H9 (cell line): Measurements from ENCODE around the gene MAST4. TPM values are rescaled to one million over a fixed set of nuclear protein-coding genes. Genes with fewer than 3 reads are reported as not detected.

Experiments
- DNase-seq: peaks from one replicate; pipeline ENCODE4 v3.0.0-alpha.2; 2017
- H2AFZ ChIP-seq: one replicate; pipeline ENCODE4 v1.6.1; 2013; ENCODE audit warnings: mild to moderate bottlenecking, low read length, control low read depth, moderate library complexity
- H2AK5ac ChIP-seq: 2 replicates; pipeline ENCODE4 v1.6.1; 2013; ENCODE audit warnings: low read length, control low read depth, mixed read lengths; ENCODE audit not compliant: insufficient read length
- H2BK120ac ChIP-seq: one replicate; pipeline ENCODE4 v1.6.1; 2013; ENCODE audit warnings: low read depth, mild to moderate bottlenecking, low read length, control low read depth, inconsistent platforms; ENCODE audit not compliant: poor library complexity, severe bottlenecking
- H2BK12ac ChIP-seq: 2 replicates; pipeline ENCODE4 v1.6.1; 2013; ENCODE audit warnings: low read length, control low read depth, mixed read lengths, low read depth; ENCODE audit not compliant: insufficient read length
- H2BK15ac ChIP-seq: 2 replicates; pipeline ENCODE4 v1.6.1; 2013; ENCODE audit warnings: low read depth, low read length, control low read depth
- H2BK20ac ChIP-seq: one replicate; pipeline ENCODE4 v1.6.1; 2013; ENCODE audit warnings: low read depth, mild to moderate bottlenecking, low read length, control low read depth, inconsistent platforms; ENCODE audit not compliant: poor library complexity, severe bottlenecking
- H2BK5ac ChIP-seq: 2 replicates; pipeline ENCODE4 v1.6.1; 2013; ENCODE audit warnings: low read length, control low read depth, mixed read lengths; ENCODE audit not compliant: insufficient read length
- H3K14ac ChIP-seq: 2 replicates; pipeline ENCODE4 v1.6.1; 2013; ENCODE audit warnings: low read length, control low read depth; ENCODE audit not compliant: insufficient read depth
- H3K18ac ChIP-seq: 2 replicates; pipeline ENCODE4 v1.6.1; 2013; ENCODE audit warnings: low read depth, mild to moderate bottlenecking, mixed read lengths, low read length, control low read depth; ENCODE audit not compliant: insufficient read length
- H3K23ac ChIP-seq: 2 replicates; pipeline ENCODE4 v1.6.1; 2013; ENCODE audit warnings: low read length, control low read depth, mixed read lengths, low read depth; ENCODE audit not compliant: insufficient read length
- H3K23me2 ChIP-seq: 2 replicates; pipeline ENCODE4 v1.6.1; 2013; ENCODE audit warnings: low read depth, mild to moderate bottlenecking, mixed read lengths, low read length, control low read depth; ENCODE audit not compliant: insufficient read length, poor library complexity, severe bottlenecking
- H3K27ac ChIP-seq: 2 replicates; pipeline ENCODE4 v1.5.1; 2013; ENCODE audit warnings: low read length, control low read depth, mixed read lengths, low read depth; ENCODE audit not compliant: insufficient read length
- H3K27me3 ChIP-seq: 2 replicates; pipeline ENCODE4 v1.6.1; 2013; ENCODE audit warnings: low read length, control low read depth, inconsistent platforms; ENCODE audit not compliant: insufficient read depth
- H3K4ac ChIP-seq: 2 replicates; pipeline ENCODE4 v1.6.1; 2013; ENCODE audit warnings: low read depth, mild to moderate bottlenecking, control low read depth, inconsistent platforms, low read length, moderate library complexity
- H3K4me1 ChIP-seq: 2 replicates; pipeline ENCODE4 v1.6.1; 2013; ENCODE audit warnings: low read length, control low read depth, inconsistent platforms; ENCODE audit not compliant: insufficient read depth
- H3K4me2 ChIP-seq: 2 replicates; pipeline ENCODE4 v1.6.1; 2013; ENCODE audit warnings: low read length, control low read depth, mixed read lengths; ENCODE audit not compliant: insufficient read length, insufficient read depth
- H3K56ac ChIP-seq: 2 replicates; pipeline ENCODE4 v1.6.1; 2013; ENCODE audit warnings: low read depth, mild to moderate bottlenecking, mixed read lengths, low read length, control low read depth; ENCODE audit not compliant: insufficient read length
- H3K79me1 ChIP-seq: 2 replicates; pipeline ENCODE4 v1.6.1; 2013; ENCODE audit warnings: low read depth, mild to moderate bottlenecking, moderate library complexity, low read length, control low read depth, inconsistent platforms; ENCODE audit not compliant: insufficient read depth, poor library complexity, severe bottlenecking
- H3K79me2 ChIP-seq: 2 replicates; pipeline ENCODE4 v1.6.1; 2013; ENCODE audit warnings: low read length, control low read depth, inconsistent platforms; ENCODE audit not compliant: insufficient read depth
- H3K9ac ChIP-seq: 2 replicates; pipeline ENCODE4 v1.6.1; 2013; ENCODE audit warnings: low read length, control low read depth, mixed read lengths; ENCODE audit not compliant: insufficient read length; ENCODE audit errors: extremely low read depth
- H3K9me3 ChIP-seq: one replicate; pipeline ENCODE4 v1.6.1; 2013; ENCODE audit warnings: low read depth, low read length, inconsistent platforms; ENCODE audit not compliant: control insufficient read depth
- H3T11ph ChIP-seq: one replicate; pipeline ENCODE4 v1.6.1; 2013; ENCODE audit warnings: mild to moderate bottlenecking, low read length, control low read depth, inconsistent platforms
- H4K20me1 ChIP-seq: one replicate; pipeline ENCODE4 v1.6.1; 2013; ENCODE audit not compliant: control insufficient read depth, insufficient read length, insufficient read depth
- H4K5ac ChIP-seq: 2 replicates; pipeline ENCODE4 v1.6.1; 2013; ENCODE audit warnings: low read depth, mild to moderate bottlenecking, mixed read lengths, low read length, control low read depth; ENCODE audit not compliant: insufficient read length
- H4K8ac ChIP-seq: replicated peaks from 2 replicates; pipeline ENCODE4 v1.6.1; 2013; ENCODE audit warnings: low read length, control low read depth, mixed read lengths, low read depth; ENCODE audit not compliant: insufficient read length
- H4K91ac ChIP-seq: 2 replicates; pipeline ENCODE4 v1.6.1; 2013; ENCODE audit warnings: low read depth, mild to moderate bottlenecking, moderate library complexity, mixed read lengths, low read length, control low read depth; ENCODE audit not compliant: insufficient read length
- H3K27ac Mint-ChIP-seq, 3 experiments: 2 replicates in 2 of 3; 3 replicates in 1 of 3; pipeline ENCODE4 v1.8.0; 2020 to 2021; ENCODE audit warnings: mixed read lengths in 3 of 3, mild to moderate bottlenecking in 1 of 3, moderate library complexity in 1 of 3
- H3K27me3 Mint-ChIP-seq: 2 replicates; pipeline ENCODE4 v1.8.0; 2021; ENCODE audit warnings: low read depth, mild to moderate bottlenecking, moderate library complexity, mixed read lengths
- H3K36me3 Mint-ChIP-seq, 3 experiments: 2 replicates in 2 of 3; 3 replicates in 1 of 3; pipeline ENCODE4 v1.8.0; 2020 to 2021; ENCODE audit warnings: low read depth in 3 of 3, mixed read lengths in 3 of 3; ENCODE audit not compliant: insufficient read depth in 1 of 3
- H3K4me1 Mint-ChIP-seq, 2 experiments: 2 replicates each; pipeline ENCODE4 v1.8.0; 2020; ENCODE audit warnings: mixed read lengths in 2 of 2
- H3K4me3 Mint-ChIP-seq, 2 experiments: 2 replicates in 1 of 2; 3 replicates in 1 of 2; pipeline ENCODE4 v1.8.0; 2020 to 2021; ENCODE audit warnings: mild to moderate bottlenecking in 2 of 2, mixed read lengths in 2 of 2, moderate library complexity in 1 of 2
- H3K9me3 Mint-ChIP-seq, 2 experiments: 2 replicates in 1 of 2; 3 replicates in 1 of 2; pipeline ENCODE4 v1.8.0; 2020; ENCODE audit warnings: mild to moderate bottlenecking in 2 of 2, mixed read lengths in 2 of 2, moderate library complexity in 1 of 2
- CTCF ChIP-seq: fragments of 200-600 bp; sonication (generic); conservative IDR thresholded peaks from 3 replicates; pipeline ENCODE4 v1.8.0; 2021; ENCODE audit warnings: antibody characterized with exemption, mild to moderate bottlenecking
- whole genome bisulfite sequencing: extraction: QIAGEN DNeasy Blood & Tissue Kit; methylation state at CpG from one replicate; pipeline ENCODE4 v1.1.7; 2013; ENCODE audit warnings: missing lambda C conversion rate, low lambda C conversion rate, mixed read lengths; ENCODE audit not compliant: insufficient read length; ENCODE audit errors: extremely low coverage; 5-methylcytosine and 5-hydroxymethylcytosine counted together
- total RNA-seq: library from RNA; stranded (reverse); gene quantifications from 2 replicates; pipeline ENCODE4 v1.2.1, GENCODE V29; 2021

MAST4 gene
- total RNA-seq, 1 experiment from 2014 or later, result 3.7 TPM

GRCh38 chr5:67043796-67044511 lies 447.8 kb downstream of the MAST4 start:
- H3K56ac ChIP-seq, result no peak overlapping the region
- H3K9ac ChIP-seq, result no peak overlapping the region
- no peak overlapping the region for H4K91ac ChIP-seq
- Mint-ChIP-seq H3K27me3 (no peaks in the 10 kb centered on the region), H3K9me3 (no peaks in the 10 kb centered on the region), H3K27ac (no peak overlapping the region), H3K36me3 (no peaks in the 10 kb centered on the region), H3K4me3 (no peak overlapping the region), H3K4me1 (peaks cover 21 to 24% of the 10 kb centered on the region in 2 experiments)
- no peak overlapping the region for H3K18ac ChIP-seq
- no peak overlapping the region for H2BK12ac ChIP-seq
- no peak overlapping the region for H3T11ph ChIP-seq
- H3K4me2 ChIP-seq, result no peak overlapping the region
- peaks cover 3% of the 10 kb centered on the region; the same call in 1 of the 2 replicates for H3K27me3 ChIP-seq
- H2BK15ac ChIP-seq, result no peak overlapping the region
- no peak overlapping the region for H3K4ac ChIP-seq
- no peak overlapping the region for H3K23ac ChIP-seq
- H4K8ac ChIP-seq, result no peak overlapping the region
- H3K23me2 ChIP-seq, result no peaks in the 10 kb centered on the region
- H3K14ac ChIP-seq, result no peak overlapping the region
- TF ChIP-seq CTCF, result no peak
- H3K79me1 ChIP-seq, result no peaks in the 10 kb centered on the region
- H4K5ac ChIP-seq, result no peak overlapping the region
- no peak overlapping the region for H3K27ac ChIP-seq
- H2BK5ac ChIP-seq, result no peak overlapping the region
- WGBS, result no CpG with 5 or more reads among the region's 3 CpGs
- H2AFZ ChIP-seq, result no peak overlapping the region
- H4K20me1 ChIP-seq, result no peaks in the 10 kb centered on the region
- peaks cover 3% of the 10 kb centered on the region; the same call in 1 of the 2 replicates for H3K4me1 ChIP-seq
- no peak overlapping the region for H2AK5ac ChIP-seq
- no peak overlapping the region for H2BK20ac ChIP-seq
- H3K9me3 ChIP-seq, result no peaks in the 10 kb centered on the region
- no peak overlapping the region for H2BK120ac ChIP-seq
- no peak for DNase-seq
- H3K79me2 ChIP-seq, result no peaks in the 10 kb centered on the region
